Measurements from ENCODE around the gene CRYGS.

The CRYGS gene

DNA sequence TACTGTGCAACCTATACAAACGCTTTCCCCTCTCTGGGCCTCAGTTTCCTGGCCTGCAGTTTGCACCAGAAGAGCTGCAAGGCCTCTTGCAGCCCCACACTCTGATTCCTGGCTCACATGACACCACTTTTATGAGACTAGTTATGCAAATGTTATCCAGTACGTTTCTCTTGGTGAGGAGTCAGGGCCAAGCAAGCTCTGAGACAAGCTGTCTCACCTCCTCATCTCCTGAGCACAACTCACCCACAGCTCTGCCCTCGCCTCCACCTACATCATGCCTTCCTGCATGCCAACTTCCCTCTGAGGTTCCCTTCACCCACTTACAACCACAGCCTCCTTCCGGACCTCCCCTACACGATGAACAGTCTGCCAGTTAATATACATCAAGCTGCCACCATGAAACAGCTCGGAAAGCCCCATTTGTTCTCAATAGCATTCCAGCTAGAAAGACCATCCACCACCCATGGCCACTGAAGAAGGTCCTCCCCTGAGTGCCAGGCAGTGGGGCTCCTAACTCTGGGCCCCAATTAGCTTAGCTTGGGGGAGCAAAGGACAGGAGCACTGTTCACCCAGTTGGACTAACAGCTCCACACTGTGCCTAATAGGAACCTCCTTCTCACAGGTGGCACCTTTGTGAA lies 25.0 kb downstream of the CRYGS start:
- no peak overlapping the region for H3K4me3 ChIP-seq (ENCODE audit: low read depth, low read length)
- peak; percentile 63 for DNase-seq (ENCODE audit: low read depth)
- TF ChIP-seq, protein P1, sequence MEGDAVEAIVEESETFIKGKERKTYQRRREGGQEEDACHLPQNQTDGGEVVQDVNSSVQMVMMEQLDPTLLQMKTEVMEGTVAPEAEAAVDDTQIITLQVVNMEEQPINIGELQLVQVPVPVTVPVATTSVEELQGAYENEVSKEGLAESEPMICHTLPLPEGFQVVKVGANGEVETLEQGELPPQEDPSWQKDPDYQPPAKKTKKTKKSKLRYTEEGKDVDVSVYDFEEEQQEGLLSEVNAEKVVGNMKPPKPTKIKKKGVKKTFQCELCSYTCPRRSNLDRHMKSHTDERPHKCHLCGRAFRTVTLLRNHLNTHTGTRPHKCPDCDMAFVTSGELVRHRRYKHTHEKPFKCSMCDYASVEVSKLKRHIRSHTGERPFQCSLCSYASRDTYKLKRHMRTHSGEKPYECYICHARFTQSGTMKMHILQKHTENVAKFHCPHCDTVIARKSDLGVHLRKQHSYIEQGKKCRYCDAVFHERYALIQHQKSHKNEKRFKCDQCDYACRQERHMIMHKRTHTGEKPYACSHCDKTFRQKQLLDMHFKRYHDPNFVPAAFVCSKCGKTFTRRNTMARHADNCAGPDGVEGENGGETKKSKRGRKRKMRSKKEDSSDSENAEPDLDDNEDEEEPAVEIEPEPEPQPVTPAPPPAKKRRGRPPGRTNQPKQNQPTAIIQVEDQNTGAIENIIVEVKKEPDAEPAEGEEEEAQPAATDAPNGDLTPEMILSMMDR (IDR thresholded peaks at IDR 0.05; ENCODE audit: insufficient read depth, low read depth, low read length, missing control alignments), result no peak

DNA sequence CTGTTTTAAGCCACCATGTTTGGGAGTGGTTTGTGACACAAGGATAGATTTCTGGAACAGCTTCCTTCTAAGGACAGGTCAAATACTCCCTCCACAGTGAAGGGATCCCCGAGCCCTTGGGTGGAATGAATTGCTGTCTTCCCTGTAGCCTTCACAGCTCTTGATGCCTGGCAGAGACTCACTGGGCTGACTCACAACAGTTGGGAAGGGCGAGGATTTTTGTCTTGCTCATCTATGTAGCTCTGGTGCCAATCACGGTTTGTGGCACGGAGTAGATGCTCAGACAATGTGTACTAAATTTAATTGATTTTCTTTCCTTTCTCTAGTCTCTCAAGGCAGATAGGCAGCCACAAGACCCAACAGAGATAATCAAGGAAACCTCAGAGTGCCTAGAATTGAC lies 27.0 kb downstream of the CRYGS start:
- TF ChIP-seq, protein P1 (IDR thresholded peaks at IDR 0.05; ENCODE audit: insufficient read depth, low read depth, low read length, missing control alignments), result no peak
- H3K4me3 ChIP-seq (ENCODE audit: low read depth, low read length), result no peak overlapping the region
- no peak for DNase-seq (ENCODE audit: low read depth)

DNA sequence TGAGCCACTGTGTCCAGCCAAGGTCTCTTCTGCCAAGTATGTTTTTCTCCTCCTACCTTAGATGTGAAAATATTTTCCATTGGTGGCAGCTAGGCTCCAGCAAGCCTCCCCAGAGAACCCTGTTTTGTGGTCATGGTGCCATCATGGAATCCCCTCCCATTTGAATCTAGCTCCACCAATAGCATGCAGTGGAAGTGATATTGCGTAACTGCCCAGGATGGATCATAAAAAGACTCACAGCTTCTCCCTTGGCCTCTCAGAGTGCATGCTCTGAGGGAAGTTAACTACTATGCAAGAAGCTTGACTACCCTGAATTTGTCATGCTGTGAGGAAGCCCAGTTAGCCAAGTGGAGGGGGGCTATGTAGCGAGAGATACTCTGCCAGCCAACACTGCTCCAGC lies 27.5 kb downstream of the CRYGS start:
- H3K4me3 ChIP-seq (ENCODE audit: low read depth, low read length), result no peak overlapping the region
- TF ChIP-seq, protein P1 (IDR thresholded peaks at IDR 0.05; ENCODE audit: insufficient read depth, low read depth, low read length, missing control alignments), result no peak
- DNase-seq (ENCODE audit: low read depth), result no peak

- no peak overlapping the region for H3K4me3 ChIP-seq (ENCODE audit: low read depth, low read length)
- DNase-seq (ENCODE audit: low read depth), result peak; percentile 40
- TF ChIP-seq, protein P1 (IDR thresholded peaks at IDR 0.05; ENCODE audit: insufficient read depth, low read depth, low read length, missing control alignments), result no peak
Measured at GRCh38 chr3:186515125-186515524, 29.1 kb downstream of the CRYGS start.

DNA sequence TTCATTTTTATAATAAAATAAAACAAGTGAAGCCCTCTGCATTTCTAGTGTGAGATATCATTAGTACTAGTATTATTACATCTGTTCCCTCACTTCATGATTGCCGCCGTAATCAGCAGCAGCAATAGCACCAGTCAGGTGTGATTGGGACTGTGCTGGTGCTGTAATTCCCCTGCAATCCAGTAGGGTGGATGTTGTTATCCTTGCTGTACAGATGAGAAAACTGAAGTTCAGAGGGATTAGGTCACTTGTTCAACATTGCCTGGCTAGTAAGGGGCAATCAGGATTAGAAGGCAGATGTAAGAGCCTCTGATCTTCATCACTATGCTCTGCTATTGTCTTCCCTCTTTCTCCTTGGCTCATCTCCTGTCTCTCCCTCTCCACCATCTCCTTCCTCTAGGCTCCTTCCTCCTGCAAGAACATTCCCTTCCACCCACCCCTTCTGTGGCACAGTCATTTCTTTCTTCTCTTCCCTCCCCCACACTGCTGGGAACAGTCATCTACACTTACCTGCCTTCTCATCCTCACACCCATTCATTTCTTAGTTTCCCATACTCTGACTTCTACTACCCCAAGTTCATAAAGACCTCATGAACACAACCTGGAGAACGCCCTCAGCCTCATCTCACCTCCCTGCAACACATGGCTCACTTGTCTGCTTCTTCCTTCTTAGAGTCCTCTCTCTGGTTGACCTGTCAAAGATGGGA lies 29.7 kb downstream of the CRYGS start:
- DNase-seq (ENCODE audit: low read depth), result peak; percentile 41
- TF ChIP-seq, protein P1 (IDR thresholded peaks at IDR 0.05; ENCODE audit: insufficient read depth, low read depth, low read length, missing control alignments), result peak; percentile 49
- no peak overlapping the region for H3K4me3 ChIP-seq (ENCODE audit: low read depth, low read length)

DNA sequence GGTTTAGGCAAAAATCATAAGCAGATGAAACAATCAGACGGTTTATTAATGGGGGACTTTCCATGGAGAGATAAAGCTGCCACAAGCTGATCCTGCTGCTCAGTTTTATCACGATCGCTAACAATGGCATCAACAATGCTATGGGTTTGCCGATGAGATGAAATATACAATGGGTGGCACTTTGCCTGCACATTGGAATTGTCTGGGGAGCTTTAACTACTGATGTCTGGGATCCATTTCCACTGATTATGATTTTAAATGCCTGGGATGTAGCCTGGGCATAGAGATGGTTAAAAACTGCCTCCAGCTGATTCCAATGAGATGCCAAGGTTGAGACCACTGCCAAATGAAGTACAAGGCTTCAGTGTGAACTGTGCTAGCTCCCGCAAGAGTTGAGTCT lies 30.8 kb downstream of the CRYGS start:
- no peak for DNase-seq (ENCODE audit: low read depth)
- TF ChIP-seq, protein P1 (IDR thresholded peaks at IDR 0.05; ENCODE audit: insufficient read depth, low read depth, low read length, missing control alignments), result no peak
- H3K4me3 ChIP-seq (ENCODE audit: low read depth, low read length), result no peak overlapping the region

Measured in GM12865 (cell line).